NCI-H146 treated with DMSO at 0.1 percent for 48 hours (cell line): ENCODE measurements around the gene FUCA1.
"Not testable (repeated sequence)": the region's sequence is repeated elsewhere in the genome, so short reads cannot be mapped to it uniquely, and the experiment has no call there.

Experiments used
- DNase-seq: peaks from one replicate; lab custom pipeline; 2025; ENCODE audit not compliant: unreplicated experiment; lab: John Stamatoyannopoulos, UW

FUCA1 gene

DNA sequence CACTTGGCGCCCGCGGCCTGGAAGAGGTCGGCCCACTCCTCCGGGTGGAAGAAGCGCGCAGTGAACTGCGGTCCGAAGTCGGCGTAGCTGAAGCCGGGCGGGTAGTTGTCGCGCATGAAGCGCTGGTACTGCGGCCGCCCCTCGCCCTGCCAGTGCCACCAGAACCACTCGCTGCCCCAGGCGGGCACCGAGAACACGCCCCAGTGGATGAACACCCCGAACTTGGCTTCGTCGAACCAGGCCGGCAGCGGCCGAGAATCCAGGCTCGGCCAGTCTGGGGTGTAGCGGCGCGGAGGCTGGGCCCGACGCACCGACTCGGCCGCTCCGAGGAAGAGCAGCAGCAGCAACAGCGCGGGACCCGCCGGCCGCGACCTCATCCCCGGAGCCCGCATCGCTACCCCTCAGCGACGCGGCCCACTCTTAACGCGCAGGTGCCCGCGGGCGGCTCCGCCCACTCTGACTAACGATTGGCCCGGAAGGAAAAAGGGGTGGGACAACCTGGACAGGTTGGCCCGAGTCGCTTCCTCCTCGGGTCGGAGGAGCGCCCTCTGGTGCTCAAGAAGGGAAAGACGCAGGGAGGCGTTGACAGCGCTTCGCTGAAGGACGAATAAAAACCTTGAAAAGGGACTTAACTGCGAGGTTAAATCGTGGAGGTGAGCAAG lies at the start of gene FUCA1:
Gene FUCA1 (minus strand): TSS at position 396 of the 662 bp plus-strand sequence. CDS start 4 bp downstream, at position 392.
- DNase-seq, result peak; percentile 88

DNA sequence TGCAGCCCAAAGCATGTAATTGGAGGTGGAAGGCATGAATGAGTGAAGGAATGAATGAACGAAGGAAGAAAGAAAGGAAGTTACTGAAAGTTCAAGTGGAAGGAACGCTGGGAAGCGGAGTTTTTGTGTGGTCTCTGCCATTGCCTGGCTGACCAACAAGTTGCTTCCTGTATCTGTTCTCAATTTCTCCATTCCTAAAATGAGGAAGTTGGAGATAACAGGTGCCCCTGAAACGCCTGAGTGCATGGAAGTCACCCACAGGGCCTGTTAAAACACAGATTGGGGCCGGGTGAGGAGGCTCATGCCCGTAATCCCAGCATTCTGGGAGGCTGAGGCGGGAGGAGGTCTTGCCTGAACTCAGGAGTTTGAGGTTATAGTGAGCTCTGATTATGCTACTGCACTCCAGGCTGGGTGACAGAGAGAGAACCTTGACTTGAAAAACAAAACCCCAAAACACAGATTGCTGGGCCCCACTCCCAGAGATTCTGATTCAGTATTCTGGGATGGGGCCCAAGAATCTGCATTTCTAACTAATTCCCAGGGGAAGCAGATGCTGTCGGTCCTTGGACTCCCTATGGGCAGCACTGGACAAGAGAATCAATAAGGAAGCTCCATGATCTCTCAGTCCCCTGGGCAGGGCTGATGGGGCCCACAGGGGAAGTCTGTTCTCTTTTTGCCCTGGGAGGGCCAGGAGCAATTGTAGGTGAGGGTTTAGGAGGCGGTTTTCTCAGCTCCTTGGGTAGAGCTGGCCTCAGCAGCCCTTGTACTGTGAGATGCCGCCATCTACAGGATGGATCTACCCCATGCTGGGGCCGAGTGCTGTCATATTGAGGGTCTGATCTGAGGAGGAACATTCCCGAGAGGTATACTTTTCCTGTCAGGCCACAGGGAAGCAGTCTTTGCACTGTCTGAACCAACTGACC lies 48.4 kb upstream of the FUCA1 start:
- peak; percentile 38 for DNase-seq

- DNase-seq, result no peak
Measured at GRCh38 chr1:23915466-23915865, 47.4 kb upstream of the FUCA1 start.

DNA sequence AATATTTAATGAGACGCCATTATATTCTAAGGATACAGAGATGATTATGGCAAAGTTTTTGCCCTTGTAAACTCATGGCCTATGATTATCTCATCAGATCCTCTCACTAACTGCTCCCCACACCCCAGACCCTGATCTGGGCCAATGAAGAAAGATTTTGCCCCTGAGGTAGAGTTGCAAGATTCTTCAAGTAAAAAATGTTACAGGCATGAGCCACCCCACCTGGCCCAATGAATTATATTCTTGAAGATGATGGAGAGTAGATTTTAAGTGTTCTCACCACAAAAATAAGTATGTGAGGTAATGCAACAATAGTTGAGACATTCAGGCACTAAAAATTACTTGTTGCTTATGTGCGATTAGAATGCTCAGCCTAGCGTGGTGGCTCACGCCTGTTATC lies 46.8 kb upstream of the FUCA1 start:
- DNase-seq, result no peak

DNA sequence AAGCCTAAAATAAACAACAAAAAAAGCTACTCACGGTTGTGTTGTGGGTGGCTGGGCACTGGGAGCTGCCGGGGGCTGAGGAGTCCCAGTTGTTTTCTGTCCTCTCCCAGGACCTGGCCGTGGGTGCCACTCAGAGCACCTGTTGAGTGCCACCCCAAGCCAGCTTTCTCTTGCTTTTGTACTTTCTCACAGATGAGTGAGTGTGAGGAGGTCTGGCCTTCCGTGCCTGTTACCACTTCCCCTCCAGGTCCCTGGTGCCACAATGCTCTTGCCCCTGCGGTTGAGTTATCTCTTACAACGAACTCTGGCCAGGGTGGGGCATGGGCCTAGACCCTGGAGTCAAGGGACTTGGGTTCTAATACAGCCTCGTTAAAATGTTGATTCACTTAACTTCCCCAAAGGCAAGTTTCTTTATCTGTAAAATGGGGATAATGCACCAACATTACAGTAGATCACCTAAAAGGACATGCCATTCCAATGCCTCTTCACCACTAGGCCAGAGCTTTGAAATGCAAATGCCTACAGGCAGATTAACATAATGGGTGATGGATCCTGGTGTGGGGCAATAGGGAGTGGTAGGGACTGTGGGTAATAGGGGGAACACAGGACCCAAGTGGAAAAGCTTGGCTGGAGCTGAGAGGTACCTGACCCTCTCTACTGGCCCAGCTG lies 45.3 kb upstream of the FUCA1 start, which contains the start of gene CNR2:
Gene CNR2 (minus strand): TSS at position 151 of the 669 bp plus-strand sequence. CDS start 37,745 bp downstream, outside the sequence.
- DNase-seq, result no peak

GRCh38 chr1:23911921-23912320 lies 43.8 kb upstream of the FUCA1 start:
- no peak for DNase-seq

GRCh38 chr1:23910553-23911246 lies 42.6 kb upstream of the FUCA1 start:
- DNase-seq, result no peak

GRCh38 chr1:23910144-23910543 lies 42.1 kb upstream of the FUCA1 start:
- DNase-seq, result no peak

GRCh38 chr1:23909412-23909811 lies 41.3 kb upstream of the FUCA1 start:
- DNase-seq, result no peak

DNA sequence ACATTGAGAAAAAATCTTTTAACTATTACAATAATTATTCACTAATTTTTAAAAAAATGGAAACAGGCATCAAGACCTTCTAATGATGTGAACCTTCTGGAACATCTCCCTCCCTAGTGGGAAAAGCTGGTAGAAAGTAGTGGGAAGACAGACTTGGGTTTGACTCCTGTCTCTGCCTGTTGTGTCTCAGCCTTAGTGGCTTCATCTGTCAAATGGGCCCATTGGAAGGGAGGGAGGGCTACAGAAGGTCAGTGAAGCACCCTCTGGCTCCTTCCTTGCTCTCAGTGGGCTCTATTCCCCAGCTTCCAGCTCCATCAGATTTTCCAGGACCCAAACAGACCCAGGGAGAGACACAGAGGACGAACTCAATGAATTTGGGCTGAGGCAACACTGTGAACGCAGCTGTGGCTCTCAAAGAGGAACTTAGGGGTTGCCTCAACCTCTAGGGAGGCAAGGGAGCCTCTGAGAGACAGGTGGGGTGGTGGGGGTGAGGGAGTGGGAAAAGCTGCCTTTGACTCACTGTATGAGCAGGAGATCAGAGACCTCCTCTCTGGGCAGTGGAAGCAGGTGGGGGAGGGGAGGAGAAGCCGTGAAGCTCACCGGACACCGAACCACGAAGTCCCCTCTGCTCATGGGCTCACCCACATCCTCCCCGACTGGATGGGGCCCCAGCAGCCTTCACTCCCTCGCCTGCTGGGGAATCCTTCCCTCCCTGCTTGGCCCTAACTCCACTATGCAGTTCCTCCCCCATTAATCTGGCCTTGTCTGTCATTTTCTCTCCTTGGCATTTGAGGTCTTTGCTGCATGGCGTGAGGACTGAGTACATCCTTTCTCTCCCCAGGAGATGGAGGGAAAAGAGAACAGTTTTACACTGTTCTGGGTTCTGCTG lies 40.6 kb upstream of the FUCA1 start:
- no peak for DNase-seq

- no peak for DNase-seq
Measured at GRCh38 chr1:23906731-23907130, 38.6 kb upstream of the FUCA1 start.

DNA sequence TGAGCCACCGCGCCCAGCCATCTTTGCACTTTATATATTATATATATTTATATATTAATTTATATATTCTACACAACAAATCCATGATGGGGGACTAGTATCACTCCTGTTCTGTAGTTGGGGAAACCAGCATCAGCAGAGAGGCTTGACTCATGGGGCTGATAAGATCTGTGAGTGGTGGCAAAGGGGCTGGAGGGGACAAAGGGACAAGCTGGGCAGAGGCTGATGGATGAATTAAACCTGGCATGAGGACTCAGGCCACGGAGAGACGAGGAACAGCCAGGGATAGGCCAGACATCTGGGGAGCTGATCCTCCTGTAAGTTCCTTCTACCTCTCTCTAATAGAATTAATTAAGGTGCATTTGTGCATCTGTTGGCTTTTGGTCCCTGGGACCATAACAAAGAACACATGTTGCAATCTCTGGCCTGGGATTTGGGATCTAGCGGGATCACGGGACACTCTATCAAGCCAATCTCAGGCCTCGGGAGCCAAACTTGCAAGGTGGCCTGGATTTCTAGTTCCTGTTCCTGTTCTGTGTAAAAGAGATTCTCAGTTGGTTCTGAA lies 37.5 kb upstream of the FUCA1 start:
- no peak for DNase-seq

DNA sequence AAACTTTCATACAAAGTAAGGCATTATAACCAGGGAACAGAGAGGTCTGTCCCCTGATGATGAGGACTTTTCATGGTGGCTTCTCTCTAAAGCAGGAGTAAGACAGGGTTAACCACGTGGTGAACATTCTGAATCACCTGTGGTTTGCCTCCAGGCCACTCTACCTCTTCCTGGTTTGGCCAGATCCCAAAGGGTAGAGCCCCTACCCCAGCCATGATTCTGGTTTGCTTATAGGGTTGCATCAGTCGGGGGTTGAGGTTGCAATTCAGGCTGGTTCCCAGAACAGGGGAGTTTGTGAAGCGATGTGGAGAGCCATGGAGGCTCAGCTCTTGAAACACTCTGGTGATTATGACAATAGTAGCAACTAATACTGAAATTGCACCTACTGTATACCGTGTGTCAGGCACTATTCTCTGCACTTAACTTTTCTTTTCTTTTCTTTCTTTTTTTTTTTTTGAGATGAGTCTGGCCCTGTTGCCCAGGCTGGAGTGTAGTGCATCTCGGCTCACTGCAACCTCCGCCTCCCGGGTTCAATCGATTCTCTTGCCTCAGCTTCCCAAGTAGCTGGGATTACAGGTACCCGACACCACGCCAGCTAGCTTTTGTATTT lies 36.8 kb upstream of the FUCA1 start:
- no peak for DNase-seq

- DNase-seq, result no peak
Measured at GRCh38 chr1:23903754-23904153, 35.7 kb upstream of the FUCA1 start.

- DNase-seq, result no peak
Measured at GRCh38 chr1:23902321-23903278, 34.5 kb upstream of the FUCA1 start.

- DNase-seq, result not testable (repeated sequence)
Measured at GRCh38 chr1:23900017-23900416, 31.9 kb upstream of the FUCA1 start.

GRCh38 chr1:23899070-23899469 lies 31.0 kb upstream of the FUCA1 start:
- DNase-seq, result no peak

DNA sequence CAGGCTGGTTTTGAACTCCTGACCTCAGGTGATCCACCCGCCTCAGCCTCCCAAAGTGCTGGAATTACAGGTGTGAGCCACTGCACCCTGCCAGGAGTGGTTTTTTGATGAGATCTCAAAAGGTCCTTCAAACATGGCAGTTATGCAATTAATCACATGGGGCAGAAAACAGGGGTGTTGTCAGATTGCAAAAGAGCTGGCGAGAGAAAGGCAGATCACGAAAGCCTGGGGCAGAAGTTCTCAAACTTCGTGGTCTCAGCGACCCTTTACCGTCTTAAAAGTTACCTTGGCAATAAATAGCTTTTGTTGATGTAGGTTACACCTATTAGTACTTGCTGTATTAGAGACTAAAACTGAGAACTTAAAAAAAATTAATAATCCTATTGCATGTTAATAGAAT lies 29.0 kb upstream of the FUCA1 start:
- no peak for DNase-seq
